Stomach (tissue), 4 donors: ENCODE measurements around the gene GPR158.

ENCODE experiments used
- CTCF ChIP-seq, 7 experiments: fragments of 450-650 bp in 4 of 7; fragments of 200-600 bp in 3 of 7; sonication (generic) in 3 of 7; IDR thresholded peaks; one replicate each; pipeline ENCODE4 v1.5.1; 2016 to 2019; ENCODE audit warnings: antibody characterized with exemption in 7 of 7, control low read depth in 2 of 7, mild to moderate bottlenecking in 1 of 7
- EP300 ChIP-seq: sonication (generic); formaldehyde crosslinking; IDR thresholded peaks from one replicate; pipeline ENCODE4 v1.6.1; 2017; ENCODE audit warnings: antibody characterized with exemption
- POLR2A ChIP-seq, 4 donors: fragments of 450-650 bp; IDR thresholded peaks; one replicate each; pipeline ENCODE4 v1.6.1; 2016; ENCODE audit warnings: antibody characterized with exemption in 4 of 4, control low read depth in 2 of 4, mild to moderate bottlenecking in 1 of 4, moderate library complexity in 1 of 4
- POLR2AphosphoS5 ChIP-seq, 3 donors: sonication (generic); formaldehyde crosslinking; IDR thresholded peaks; one replicate each; pipeline ENCODE4 v1.6.1; 2016; ENCODE audit warnings: antibody characterized with exemption in 3 of 3

GRCh38 chr10:25487266-25487665, 312.5 kb downstream of the GPR158 start:
- TF ChIP-seq CTCF (IDR thresholded peaks at IDR 0.05) (no peak), POLR2AphosphoS5 (IDR thresholded peaks at IDR 0.05) (no peak), POLR2A (IDR thresholded peaks at IDR 0.05) (no peak), EP300 (no peak)
